ENCODE data around the gene CCNL2. TPM values are rescaled to one million over a fixed set of nuclear protein-coding genes. Genes with fewer than 3 reads are reported as not detected.
"Not testable (repeated sequence)": the region's sequence is repeated elsewhere in the genome, so short reads cannot be mapped to it uniquely, and the experiment has no call there.

CCNL2 gene
- total RNA-seq, 2 experiments from 2014 or later = 97.7 to 108 TPM

- Mint-ChIP-seq H3K27ac (peak overlapping the region; percentile 79), H3K9me3 (no peaks in the 10 kb centered on the region), H3K27me3 (ENCODE audit: low read depth) (no peaks in the 10 kb centered on the region), H3K4me1 (ENCODE audit: low read depth) (peaks cover 56% of the 10 kb centered on the region), H3K4me3 (peak overlapping the region; percentile 91), H3K36me3 (ENCODE audit: low read depth) (peaks cover 56% of the 10 kb centered on the region)
- CTCF ChIA-PET = interaction anchor here (0.8 to 2.6 kb wide), 4 partner anchors 11 to 42 kb away, joined by 3 to 14 read pairs (median 4); no protein-coding TSS in a partner anchor
- intact Hi-C loops (cut with micrococcal nuclease) = loop anchor here (1.0 to 2.0 kb wide), 5 partner anchors 9 to 176 kb away; partner anchors contain the start of genes ATAD3A, AURKAIP1, MRPL20 and SSU72
- DNase-seq = no peak
Measured at GRCh38 chr1:1398677-1399186, 403 bp downstream of the CCNL2 start.

GRCh38 chr1:1397839-1398523, 1.2 kb downstream of the CCNL2 start:
- CTCF ChIA-PET = interaction anchor here (1.0 kb wide), 1 partner anchor 43 kb away, joined by 4 read pairs; no protein-coding TSS in a partner anchor
- Mint-ChIP-seq H3K27me3 (ENCODE audit: low read depth) (no peaks in the 10 kb centered on the region), H3K9me3 (no peaks in the 10 kb centered on the region), H3K4me3 (peak overlapping the region; percentile 91), H3K4me1 (ENCODE audit: low read depth) (peaks cover 51% of the 10 kb centered on the region), H3K27ac (peak overlapping the region; percentile 79), H3K36me3 (ENCODE audit: low read depth) (peaks cover 57% of the 10 kb centered on the region)
- DNase-seq = no peak
- intact Hi-C loops (cut with micrococcal nuclease) = loop anchor here (2.0 kb wide), 2 partner anchors 107 to 115 kb away; partner anchors contain the start of gene ATAD3A

- Mint-ChIP-seq H3K36me3 (ENCODE audit: low read depth) (peaks cover 55% of the 10 kb centered on the region), H3K27me3 (ENCODE audit: low read depth) (no peaks in the 10 kb centered on the region), H3K9me3 (no peaks in the 10 kb centered on the region), H3K4me3 (no peak overlapping the region), H3K27ac (peak overlapping the region; percentile 65), H3K4me1 (ENCODE audit: low read depth) (peaks cover 25% of the 10 kb centered on the region)
- CTCF ChIA-PET = interaction anchor here (1.5 kb wide), 1 partner anchor 20 kb away, joined by 3 read pairs; the partner anchor contains the start of gene AURKAIP1
- intact Hi-C loops (cut with micrococcal nuclease) = no loop called here
- DNase-seq = no peak
Measured at GRCh38 chr1:1395166-1395565, 4.0 kb downstream of the CCNL2 start.

- H3K36me3 Mint-ChIP-seq (ENCODE audit: low read depth) = peaks cover 59% of the 10 kb centered on the region
- peaks cover 23% of the 10 kb centered on the region for H3K4me1 Mint-ChIP-seq (ENCODE audit: low read depth)
- no peaks in the 10 kb centered on the region for H3K27me3 Mint-ChIP-seq (ENCODE audit: low read depth)
- H3K27ac Mint-ChIP-seq = no peak overlapping the region
- no peaks in the 10 kb centered on the region for H3K9me3 Mint-ChIP-seq
- no peak for DNase-seq
- intact Hi-C loops (cut with micrococcal nuclease) = no loop called here
- CTCF ChIA-PET = no interaction called here
- H3K4me3 Mint-ChIP-seq = no peak overlapping the region
Measured at GRCh38 chr1:1394116-1394515, 5.0 kb downstream of the CCNL2 start.

GRCh38 chr1:1393428-1393827, 5.7 kb downstream of the CCNL2 start:
- no peaks in the 10 kb centered on the region for H3K27me3 Mint-ChIP-seq (ENCODE audit: low read depth)
- peaks cover 23% of the 10 kb centered on the region for H3K4me1 Mint-ChIP-seq (ENCODE audit: low read depth)
- H3K36me3 Mint-ChIP-seq (ENCODE audit: low read depth) = peaks cover 62% of the 10 kb centered on the region
- CTCF ChIA-PET = no interaction called here
- no peaks in the 10 kb centered on the region for H3K9me3 Mint-ChIP-seq
- DNase-seq = no peak
- no peak overlapping the region for H3K4me3 Mint-ChIP-seq
- no peak overlapping the region for H3K27ac Mint-ChIP-seq
- intact Hi-C loops (cut with micrococcal nuclease) = no loop called here

GRCh38 chr1:1393014-1393413, 6.1 kb downstream of the CCNL2 start:
- intact Hi-C loops (cut with micrococcal nuclease) = no loop called here
- Mint-ChIP-seq H3K9me3 (no peaks in the 10 kb centered on the region), H3K27ac (no peak overlapping the region), H3K27me3 (ENCODE audit: low read depth) (no peaks in the 10 kb centered on the region), H3K4me1 (ENCODE audit: low read depth) (peaks cover 19% of the 10 kb centered on the region), H3K36me3 (ENCODE audit: low read depth) (peaks cover 60% of the 10 kb centered on the region), H3K4me3 (no peak overlapping the region)
- CTCF ChIA-PET = no interaction called here
- DNase-seq = no peak

GRCh38 chr1:1391225-1391624, 7.9 kb downstream of the CCNL2 start:
- Mint-ChIP-seq H3K27me3 (ENCODE audit: low read depth) (no peaks in the 10 kb centered on the region), H3K4me3 (no peak overlapping the region)
- DNase-seq = no peak

GRCh38 chr1:1390675-1391074, 8.5 kb downstream of the CCNL2 start:
- Mint-ChIP-seq H3K9me3 (no peaks in the 10 kb centered on the region), H3K4me3 (no peak overlapping the region), H3K27ac (no peak overlapping the region), H3K4me1 (ENCODE audit: low read depth) (peaks cover 7% of the 10 kb centered on the region), H3K36me3 (ENCODE audit: low read depth) (peaks cover 65% of the 10 kb centered on the region), H3K27me3 (ENCODE audit: low read depth) (no peaks in the 10 kb centered on the region)
- CTCF ChIA-PET = interaction anchor here (1.6 kb wide), 1 partner anchor 50 kb away, joined by 3 read pairs; no protein-coding TSS in a partner anchor
- no peak for DNase-seq
- intact Hi-C loops (cut with micrococcal nuclease) = no loop called here

More at GRCh38 chr1:1391225-1391624, 7.9 kb downstream of the CCNL2 start:
- Mint-ChIP-seq H3K4me1 (ENCODE audit: low read depth) (peaks cover 9% of the 10 kb centered on the region), H3K9me3 (no peaks in the 10 kb centered on the region), H3K27ac (peak overlapping the region; percentile 24), H3K36me3 (ENCODE audit: low read depth) (peaks cover 66% of the 10 kb centered on the region)
- intact Hi-C loops (cut with micrococcal nuclease) = no loop called here
- CTCF ChIA-PET = interaction anchor here (1.1 to 1.6 kb wide), 2 partner anchors 19 to 50 kb away, joined by 3 read pairs; no protein-coding TSS in a partner anchor

GRCh38 chr1:1388078-1388472, 11.1 kb downstream of the CCNL2 start:
- intact Hi-C loops (cut with micrococcal nuclease) = no loop called here
- no peak for DNase-seq
- H3K27me3 Mint-ChIP-seq (ENCODE audit: low read depth) = no peaks in the 10 kb centered on the region
- no peaks in the 10 kb centered on the region for H3K9me3 Mint-ChIP-seq
- CTCF ChIA-PET = no interaction called here
- no peak overlapping the region for H3K4me3 Mint-ChIP-seq
- peaks cover 46% of the 10 kb centered on the region for H3K36me3 Mint-ChIP-seq (ENCODE audit: low read depth)
- no peak overlapping the region for H3K27ac Mint-ChIP-seq
- no peaks in the 10 kb centered on the region for H3K4me1 Mint-ChIP-seq (ENCODE audit: low read depth)

GRCh38 chr1:1387098-1388077, 11.7 kb downstream of the CCNL2 start:
- Mint-ChIP-seq H3K4me1 (ENCODE audit: low read depth) (no peaks in the 10 kb centered on the region), H3K27me3 (ENCODE audit: low read depth) (no peaks in the 10 kb centered on the region), H3K4me3 (no peak overlapping the region), H3K9me3 (no peaks in the 10 kb centered on the region), H3K27ac (no peak overlapping the region), H3K36me3 (ENCODE audit: low read depth) (peaks cover 45% of the 10 kb centered on the region)
- DNase-seq = no peak
- CTCF ChIA-PET = no interaction called here
- intact Hi-C loops (cut with micrococcal nuclease) = no loop called here

- Mint-ChIP-seq H3K4me1 (ENCODE audit: low read depth) (no peaks in the 10 kb centered on the region), H3K4me3 (no peak overlapping the region), H3K27me3 (ENCODE audit: low read depth) (no peaks in the 10 kb centered on the region), H3K9me3 (no peaks in the 10 kb centered on the region), H3K36me3 (ENCODE audit: low read depth) (peaks cover 36% of the 10 kb centered on the region), H3K27ac (no peak overlapping the region)
- CTCF ChIA-PET = no interaction called here
- intact Hi-C loops (cut with micrococcal nuclease) = no loop called here
- DNase-seq = no peak
Measured at GRCh38 chr1:1385931-1386330, 13.2 kb downstream of the CCNL2 start.

- H3K9me3 Mint-ChIP-seq; intact Hi-C loops (cut with micrococcal nuclease); DNase-seq; H3K4me3 Mint-ChIP-seq; CTCF ChIA-PET; H3K27ac Mint-ChIP-seq; H3K27me3 Mint-ChIP-seq (ENCODE audit: low read depth); H3K4me1 Mint-ChIP-seq (ENCODE audit: low read depth): not testable (repeated sequence)
- peaks cover 30% of the 10 kb centered on the region for H3K36me3 Mint-ChIP-seq (ENCODE audit: low read depth)
Measured at GRCh38 chr1:1385339-1385738, 13.8 kb downstream of the CCNL2 start.

Measured in activated naive CD4-positive, alpha-beta T cell treated with anti-CD3 and anti-CD28 coated beads for 36 hours (primary cell).